ENCODE results near the gene PI4KA.
"Not testable (repeated sequence)": the region's sequence is repeated elsewhere in the genome, so short reads cannot be mapped to it uniquely, and the experiment has no call there.

Gene PI4KA

GRCh38 chr22:20858615-20859416 is at the start of gene PI4KA, which contains the start of gene SNAP29:
TSS of gene PI4KA (minus strand) at chr22:20858811. CDS start at chr22:20858725, 86 bp downstream.
TSS of gene SNAP29 (plus strand) at chr22:20859007. CDS start at chr22:20859111, 104 bp downstream.
- DNase-seq = peak; percentile 71

- DNase-seq = no peak
These were observed 47.8 kb upstream of the PI4KA start for GRCh38 chr22:20906387-20906767.

- DNase-seq = no peak
These were observed 47.1 kb upstream of the PI4KA start for GRCh38 chr22:20905415-20906386.

- no peak for DNase-seq
These were observed 46.4 kb upstream of the PI4KA start for GRCh38 chr22:20904980-20905355.

- no peak for DNase-seq
These were observed 45.7 kb upstream of the PI4KA start for GRCh38 chr22:20904008-20904979.

- DNase-seq = no peak
These were observed 44.5 kb upstream of the PI4KA start for GRCh38 chr22:20903093-20903492.

GRCh38 chr22:20901093-20902033 is 42.8 kb upstream of the PI4KA start:
- DNase-seq = not testable (repeated sequence)

GRCh38 chr22:20899827-20900423 is 41.3 kb upstream of the PI4KA start:
- no peak for DNase-seq

GRCh38 chr22:20897737-20898136 is 39.1 kb upstream of the PI4KA start:
- DNase-seq = not testable (repeated sequence)

- no peak for DNase-seq
These were observed 32.4 kb upstream of the PI4KA start for GRCh38 chr22:20890975-20891374.

GRCh38 chr22:20889904-20890540 is 31.4 kb upstream of the PI4KA start:
- DNase-seq = no peak

- DNase-seq = no peak
These were observed 30.6 kb upstream of the PI4KA start for GRCh38 chr22:20889025-20889704.

GRCh38 chr22:20887375-20887774 is 28.8 kb upstream of the PI4KA start:
- no peak for DNase-seq

- no peak for DNase-seq
These were observed 27.1 kb upstream of the PI4KA start for GRCh38 chr22:20885557-20886323.

GRCh38 chr22:20885017-20885556 is 26.5 kb upstream of the PI4KA start:
- DNase-seq = no peak

- DNase-seq = no peak
These were observed 25.8 kb upstream of the PI4KA start for GRCh38 chr22:20884454-20884853.

- DNase-seq = no peak
These were observed 24.2 kb upstream of the PI4KA start for GRCh38 chr22:20882855-20883254.
